HCT116 (cell line): ENCODE measurements around the gene HECW1. TPM values are rescaled to one million over a fixed set of nuclear protein-coding genes. Genes with fewer than 3 reads are reported as not detected.

Source experiments
- ATAC-seq: fragments of 200-7000 bp; cut with Tn5 transposase; 2 replicates; pipeline ENCODE4 v1.9.1; 2020; ENCODE audit warnings: mild to moderate bottlenecking, moderate library complexity
- BruUV-seq: library from RNA; stranded (reverse); fragments of 400-500 nt; replicated peaks from 2 replicates; lab custom pipeline; 2021; lab: Mats Ljungman, UMichigan
- CTCF ChIA-PET: fragments of 300-600 bp; sonication (Branson Sonifier 250); formaldehyde crosslinking; loops from one replicate; lab custom pipeline; 2021; ENCODE audit warnings: antibody characterized with exemption; lab: Charles Lee
- POLR2A ChIA-PET: fragments of 300-600, 350-600 bp; sonication (Branson Sonifier 250); formaldehyde crosslinking; loops from one replicate; lab custom pipeline; 2021; ENCODE audit warnings: antibody characterized with exemption; lab: Charles Lee
- RAD21 ChIA-PET, 2 experiments: fragments of 300-600 bp; sonication (Branson Sonifier 250); formaldehyde crosslinking; loops; one replicate each; lab custom pipeline; 2023; ENCODE audit warnings: low total read pairs in 2 of 2; ENCODE audit not compliant: uncharacterized antibody in 2 of 2, unreplicated experiment in 2 of 2, low non-redundant PET in 1 of 2; lab: Charles Lee
- DNase-seq: peaks from one replicate; pipeline ENCODE4 v3.0.0-alpha.2; 2010; ENCODE audit warnings: low read depth, low spot score
- H2AFZ ChIP-seq: fragments of 200-600 bp; shearing (Covaris generic), sonication (generic); 2 replicates; pipeline ENCODE4 v1.6.1; 2017; ENCODE audit warnings: low read depth, mixed run types, mixed read lengths, antibody characterized with exemption, low read length; ENCODE audit not compliant: poor library complexity, severe bottlenecking
- H3K27ac ChIP-seq: 2 replicates; pipeline ENCODE4 v1.5.1; 2012; ENCODE audit warnings: low read depth, low read length
- H3K27me3 ChIP-seq: fragments of 200-600 bp; sonication (generic); 2 replicates; pipeline ENCODE4 v1.6.1; 2016; ENCODE audit warnings: mixed run types, low read length, mixed read lengths; ENCODE audit not compliant: insufficient read depth
- H3K36me3 ChIP-seq, 2 experiments: fragments of 200-500 bp in 1 of 2; fragments of 200-600 bp in 1 of 2; sonication (Bioruptor generic) in 1 of 2; sonication (generic) in 1 of 2; 2 replicates each; pipeline versions ENCODE4 v1.5.1 to v1.6.1; 2014 to 2016; ENCODE audit warnings: low read length in 2 of 2, inconsistent platforms in 1 of 2, mixed read lengths in 1 of 2, mixed run types in 1 of 2; ENCODE audit not compliant: insufficient read depth in 2 of 2, control insufficient read depth in 1 of 2
- H3K4me1 ChIP-seq, 2 experiments: fragments of 200-600 bp in 1 of 2; sonication (generic) in 1 of 2; 2 replicates each; pipeline versions ENCODE4 v1.5.1 to v1.6.1; 2012 to 2017; ENCODE audit warnings: low read length in 2 of 2, inconsistent platforms in 1 of 2, mild to moderate bottlenecking in 1 of 2, mixed read lengths in 1 of 2, mixed run types in 1 of 2, moderate library complexity in 1 of 2; ENCODE audit not compliant: insufficient read depth in 2 of 2, control insufficient read depth in 1 of 2
- H3K4me2 ChIP-seq: fragments of 200-600 bp; sonication (generic); 2 replicates; pipeline ENCODE4 v1.6.1; 2017; ENCODE audit warnings: mixed run types, low read length, mixed read lengths
- H3K4me3 ChIP-seq, 2 experiments: fragments of 200-600 bp in 1 of 2; sonication (generic) in 1 of 2; replicated peaks in 1 of 2; 2 replicates each; pipeline ENCODE4 v1.5.1; 2011 to 2016; ENCODE audit warnings: low read length in 2 of 2, control low read depth in 1 of 2, low read depth in 1 of 2, mild to moderate bottlenecking in 1 of 2, mixed read lengths in 1 of 2, mixed run types in 1 of 2
- H3K79me2 ChIP-seq: fragments of 200-600 bp; sonication (generic); 2 replicates; pipeline ENCODE4 v1.6.1; 2017; ENCODE audit warnings: mild to moderate bottlenecking, mixed run types, low read length, moderate library complexity, mixed read lengths; ENCODE audit not compliant: insufficient read depth
- H3K9ac ChIP-seq: fragments of 200-600 bp; sonication (generic); 2 replicates; pipeline ENCODE4 v1.6.1; 2016; ENCODE audit warnings: low read length, mixed read lengths
- H3K9me2 ChIP-seq: fragments of 200-600 bp; sonication (generic), shearing (Covaris generic); 2 replicates; pipeline ENCODE4 v1.6.1; 2017; ENCODE audit warnings: mixed run types, mild to moderate bottlenecking, moderate library complexity; ENCODE audit not compliant: insufficient read depth
- H3K9me3 ChIP-seq, 2 experiments: fragments of 200-500 bp in 1 of 2; fragments of 200-600 bp in 1 of 2; sonication (Bioruptor generic) in 1 of 2; sonication (generic) in 1 of 2; 2 replicates each; pipeline ENCODE4 v1.6.1; 2014 to 2017; ENCODE audit warnings: low read length in 2 of 2, mixed read lengths in 2 of 2, inconsistent platforms in 1 of 2, low read depth in 1 of 2, mild to moderate bottlenecking in 1 of 2, mixed run types in 1 of 2, moderate library complexity in 1 of 2; ENCODE audit not compliant: control insufficient read depth in 1 of 2, insufficient read depth in 1 of 2
- H4K20me1 ChIP-seq: fragments of 200-600 bp; sonication (generic), shearing (Covaris generic); 2 replicates; pipeline ENCODE4 v1.6.1; 2017; ENCODE audit warnings: mixed run types, mild to moderate bottlenecking, moderate library complexity; ENCODE audit not compliant: insufficient read depth
- ATF3 ChIP-seq: IDR thresholded peaks from 2 replicates; pipeline ENCODE4 v1.6.1; 2012
- CBX3 ChIP-seq: IDR thresholded peaks from 2 replicates; pipeline ENCODE4 v1.6.1; 2012; ENCODE audit warnings: low read depth
- CEBPB ChIP-seq: IDR thresholded peaks from 2 replicates; pipeline ENCODE4 v1.6.1; 2012; ENCODE audit warnings: low read depth
- EGR1 ChIP-seq: IDR thresholded peaks from 2 replicates; pipeline ENCODE4 v1.6.1; 2012; ENCODE audit warnings: low read depth
- EZH2 ChIP-seq: fragments of 200-600 bp; sonication (generic); IDR thresholded peaks from 2 replicates; pipeline ENCODE4 v1.6.1; 2017; ENCODE audit warnings: antibody characterized with exemption, mixed run types
- EZH2phosphoT487 ChIP-seq: fragments of 200-600 bp; IDR thresholded peaks from 2 replicates; pipeline ENCODE4 v1.6.1; 2018; ENCODE audit warnings: antibody characterized with exemption, borderline replicate concordance
- FOSL1 ChIP-seq: IDR thresholded peaks from 2 replicates; pipeline ENCODE4 v1.6.1; 2012; ENCODE audit warnings: low read depth
- JUND ChIP-seq: IDR thresholded peaks from 2 replicates; pipeline ENCODE4 v1.6.1; 2012
- POLR2A ChIP-seq: IDR thresholded peaks from 2 replicates; pipeline ENCODE4 v1.7.0; 2011; ENCODE audit warnings: borderline replicate concordance; ENCODE audit not compliant: insufficient read depth, insufficient read length; ENCODE audit errors: extremely low read depth
- POLR2AphosphoS5 ChIP-seq: IDR thresholded peaks from 2 replicates; pipeline ENCODE4 v1.6.1; 2011; ENCODE audit warnings: mild to moderate bottlenecking, low read depth, low read length, moderate library complexity
- SIN3A ChIP-seq: IDR thresholded peaks from 2 replicates; pipeline ENCODE4 v1.6.1; 2012; ENCODE audit warnings: low read depth
- SP1 ChIP-seq: IDR thresholded peaks from 2 replicates; pipeline ENCODE4 v1.6.1; 2012; ENCODE audit warnings: low read depth
- SRF ChIP-seq: IDR thresholded peaks from 2 replicates; pipeline ENCODE4 v1.6.1; 2012; ENCODE audit warnings: low read depth
- YY1 ChIP-seq: IDR thresholded peaks from 2 replicates; pipeline ENCODE4 v1.6.1; 2011; ENCODE audit warnings: low read length, low read depth, moderate library complexity, mild to moderate bottlenecking; ENCODE audit not compliant: insufficient replicate concordance; ENCODE audit errors: extremely low read depth
- intact Hi-C: fragments of 100-400 bp; cut with micrococcal nuclease; formaldehyde crosslinking; loops from 2 replicates; pipeline ENCODE4 v1.10.0; 2022
- total RNA-seq: library from RNA; stranded (reverse); gene quantifications from one replicate; pipeline ENCODE4 v1.2.1, GENCODE V29; 2021; ENCODE audit not compliant: unreplicated experiment
- TF ChIP-seq, protein P1 (sequence below): IDR thresholded peaks from 2 replicates; pipeline ENCODE4 v1.6.1; 2011; ENCODE audit warnings: mild to moderate bottlenecking, low read length, moderate library complexity; ENCODE audit not compliant: insufficient replicate concordance; ENCODE audit errors: extremely low read depth
- TF ChIP-seq, protein P2 (sequence below): IDR thresholded peaks from 2 replicates; pipeline ENCODE4 v1.6.1; 2012; ENCODE audit warnings: low read depth
- TF ChIP-seq, protein P3 (sequence below): IDR thresholded peaks from 2 replicates; pipeline ENCODE4 v1.6.1; 2012

The HECW1 gene
- total RNA-seq, 1 experiment from 2014 or later = 5.6 TPM

GRCh38 chr7:43175570-43176200 lies 63.2 kb downstream of the HECW1 start:
- no peaks in the 10 kb centered on the region for H4K20me1 ChIP-seq
- no peaks in the 10 kb centered on the region for H3K4me1 ChIP-seq
- ChIA-PET RAD21 (no interaction called here), CTCF (no interaction called here), POLR2A (no interaction called here)
- intact Hi-C loops = no loop called here
- no TSS peak for BruUV-seq
- no peaks in the 10 kb centered on the region for H3K36me3 ChIP-seq
- no peak overlapping the region for H3K4me2 ChIP-seq
- H3K9ac ChIP-seq = no peak overlapping the region
- H3K9me3 ChIP-seq = no peaks in the 10 kb centered on the region
- no peaks in the 10 kb centered on the region for H3K9me2 ChIP-seq
- DNase-seq (no peak), ATAC-seq (no peak)
- no peak overlapping the region for H3K27ac ChIP-seq
- no peaks in the 10 kb centered on the region for H3K79me2 ChIP-seq
- no peak overlapping the region for H3K4me3 ChIP-seq
- TF ChIP-seq JUND (no peak), EGR1 (no peak), SRF (no peak), YY1 (no peak), POLR2AphosphoS5 (no peak), EZH2phosphoT487 (no peak)
- no peak overlapping the region for H2AFZ ChIP-seq
- H3K27me3 ChIP-seq = no peaks in the 10 kb centered on the region

GRCh38 chr7:43179393-43179792 lies 66.9 kb downstream of the HECW1 start:
- H3K9ac ChIP-seq = no peak overlapping the region
- H3K4me1 ChIP-seq = no peaks in the 10 kb centered on the region
- no peaks in the 10 kb centered on the region for H3K36me3 ChIP-seq
- CTCF ChIA-PET = no interaction called here
- BruUV-seq = no TSS peak
- no peak for ATAC-seq
- no peaks in the 10 kb centered on the region for H3K79me2 ChIP-seq
- H3K9me2 ChIP-seq = no peaks in the 10 kb centered on the region
- no peak overlapping the region for H3K4me2 ChIP-seq
- POLR2A ChIA-PET = no interaction called here
- no peak overlapping the region for H3K27ac ChIP-seq
- H3K9me3 ChIP-seq = no peaks in the 10 kb centered on the region
- H2AFZ ChIP-seq = no peak overlapping the region
- H3K27me3 ChIP-seq = no peaks in the 10 kb centered on the region
- intact Hi-C loops = no loop called here
- H4K20me1 ChIP-seq = no peaks in the 10 kb centered on the region
- RAD21 ChIA-PET = no interaction called here
- no peak for DNase-seq
- no peak overlapping the region for H3K4me3 ChIP-seq
- no peak for TF ChIP-seq SIN3A
- no peak for TF ChIP-seq YY1
- no peak for TF ChIP-seq CBX3
- TF ChIP-seq SRF = no peak
- no peak for TF ChIP-seq CEBPB
- TF ChIP-seq JUND = no peak
- TF ChIP-seq, protein P1, sequence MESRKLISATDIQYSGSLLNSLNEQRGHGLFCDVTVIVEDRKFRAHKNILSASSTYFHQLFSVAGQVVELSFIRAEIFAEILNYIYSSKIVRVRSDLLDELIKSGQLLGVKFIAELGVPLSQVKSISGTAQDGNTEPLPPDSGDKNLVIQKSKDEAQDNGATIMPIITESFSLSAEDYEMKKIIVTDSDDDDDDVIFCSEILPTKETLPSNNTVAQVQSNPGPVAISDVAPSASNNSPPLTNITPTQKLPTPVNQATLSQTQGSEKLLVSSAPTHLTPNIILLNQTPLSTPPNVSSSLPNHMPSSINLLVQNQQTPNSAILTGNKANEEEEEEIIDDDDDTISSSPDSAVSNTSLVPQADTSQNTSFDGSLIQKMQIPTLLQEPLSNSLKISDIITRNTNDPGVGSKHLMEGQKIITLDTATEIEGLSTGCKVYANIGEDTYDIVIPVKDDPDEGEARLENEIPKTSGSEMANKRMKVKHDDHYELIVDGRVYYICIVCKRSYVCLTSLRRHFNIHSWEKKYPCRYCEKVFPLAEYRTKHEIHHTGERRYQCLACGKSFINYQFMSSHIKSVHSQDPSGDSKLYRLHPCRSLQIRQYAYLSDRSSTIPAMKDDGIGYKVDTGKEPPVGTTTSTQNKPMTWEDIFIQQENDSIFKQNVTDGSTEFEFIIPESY = no peak
- TF ChIP-seq, protein P2, sequence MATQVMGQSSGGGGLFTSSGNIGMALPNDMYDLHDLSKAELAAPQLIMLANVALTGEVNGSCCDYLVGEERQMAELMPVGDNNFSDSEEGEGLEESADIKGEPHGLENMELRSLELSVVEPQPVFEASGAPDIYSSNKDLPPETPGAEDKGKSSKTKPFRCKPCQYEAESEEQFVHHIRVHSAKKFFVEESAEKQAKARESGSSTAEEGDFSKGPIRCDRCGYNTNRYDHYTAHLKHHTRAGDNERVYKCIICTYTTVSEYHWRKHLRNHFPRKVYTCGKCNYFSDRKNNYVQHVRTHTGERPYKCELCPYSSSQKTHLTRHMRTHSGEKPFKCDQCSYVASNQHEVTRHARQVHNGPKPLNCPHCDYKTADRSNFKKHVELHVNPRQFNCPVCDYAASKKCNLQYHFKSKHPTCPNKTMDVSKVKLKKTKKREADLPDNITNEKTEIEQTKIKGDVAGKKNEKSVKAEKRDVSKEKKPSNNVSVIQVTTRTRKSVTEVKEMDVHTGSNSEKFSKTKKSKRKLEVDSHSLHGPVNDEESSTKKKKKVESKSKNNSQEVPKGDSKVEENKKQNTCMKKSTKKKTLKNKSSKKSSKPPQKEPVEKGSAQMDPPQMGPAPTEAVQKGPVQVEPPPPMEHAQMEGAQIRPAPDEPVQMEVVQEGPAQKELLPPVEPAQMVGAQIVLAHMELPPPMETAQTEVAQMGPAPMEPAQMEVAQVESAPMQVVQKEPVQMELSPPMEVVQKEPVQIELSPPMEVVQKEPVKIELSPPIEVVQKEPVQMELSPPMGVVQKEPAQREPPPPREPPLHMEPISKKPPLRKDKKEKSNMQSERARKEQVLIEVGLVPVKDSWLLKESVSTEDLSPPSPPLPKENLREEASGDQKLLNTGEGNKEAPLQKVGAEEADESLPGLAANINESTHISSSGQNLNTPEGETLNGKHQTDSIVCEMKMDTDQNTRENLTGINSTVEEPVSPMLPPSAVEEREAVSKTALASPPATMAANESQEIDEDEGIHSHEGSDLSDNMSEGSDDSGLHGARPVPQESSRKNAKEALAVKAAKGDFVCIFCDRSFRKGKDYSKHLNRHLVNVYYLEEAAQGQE = no peak
- TF ChIP-seq EZH2 = no peak
- TF ChIP-seq ATF3 = no peak
- TF ChIP-seq FOSL1 = no peak
- TF ChIP-seq, protein P3, sequence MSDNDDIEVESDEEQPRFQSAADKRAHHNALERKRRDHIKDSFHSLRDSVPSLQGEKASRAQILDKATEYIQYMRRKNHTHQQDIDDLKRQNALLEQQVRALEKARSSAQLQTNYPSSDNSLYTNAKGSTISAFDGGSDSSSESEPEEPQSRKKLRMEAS = no peak
- TF ChIP-seq SP1 = no peak
- TF ChIP-seq POLR2A = no peak
